GM21423 (cell line): ENCODE data around the gene BLNK.
"Not testable (repeated sequence)": the region's sequence is repeated elsewhere in the genome, so short reads cannot be mapped to it uniquely, and the experiment has no call there.

Experiments
- ATAC-seq: cut with Tn5 transposase; IDR thresholded peaks from one replicate; pipeline ENCODE4 v1.9.1; 2021; ENCODE audit warnings: mild to moderate bottlenecking, moderate library complexity; ENCODE audit not compliant: unreplicated experiment

Gene BLNK

GRCh38 chr10:96230527-96230926, 40.8 kb downstream of the BLNK start:
- no peak for ATAC-seq

DNA sequence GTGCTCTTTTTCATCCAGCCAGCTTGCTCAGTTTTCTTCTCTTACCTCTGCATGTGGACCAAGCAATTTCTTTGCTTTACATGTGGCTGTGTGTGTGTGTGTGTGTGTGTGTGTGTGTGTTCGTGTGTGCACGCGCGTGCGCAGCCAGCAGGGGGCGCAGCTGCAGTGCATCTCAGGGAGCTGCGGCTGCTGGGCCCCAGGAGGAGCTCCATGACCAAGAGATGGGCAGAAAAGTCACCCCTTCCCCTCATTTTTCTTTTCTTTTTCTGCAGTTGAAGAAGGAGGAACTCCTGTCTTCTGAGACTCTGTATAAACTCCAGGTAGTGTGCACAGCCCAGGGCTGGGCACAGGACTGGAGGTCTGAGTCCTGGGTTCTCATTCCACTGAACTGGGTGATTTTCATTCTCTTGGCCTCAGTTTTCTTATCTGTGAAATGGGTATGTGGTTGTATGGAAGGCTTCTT, 41.8 kb downstream of the BLNK start:
- no peak for ATAC-seq

GRCh38 chr10:96228408-96228994, 42.9 kb downstream of the BLNK start:
- ATAC-seq = no peak

DNA sequence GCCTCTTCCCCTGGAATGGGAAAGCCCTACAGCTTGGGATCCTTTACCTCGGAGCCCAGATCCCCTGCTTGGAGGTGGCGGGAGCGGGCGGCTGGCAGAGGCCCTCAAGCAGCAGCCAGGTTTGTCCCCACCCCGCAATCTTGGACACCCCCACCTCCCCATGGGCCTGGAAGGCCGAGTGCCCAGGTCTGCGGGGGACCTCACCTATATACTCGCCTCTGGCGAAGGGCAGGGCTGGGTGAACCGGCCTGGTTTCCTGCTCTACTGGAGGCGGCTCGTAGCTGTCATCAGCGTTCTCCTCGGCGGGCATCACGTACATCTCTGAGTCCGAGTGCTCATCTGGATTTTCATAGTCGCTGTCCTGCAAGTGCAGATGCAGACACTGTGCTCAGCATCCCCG, 44.2 kb downstream of the BLNK start:
- ATAC-seq = no peak

DNA sequence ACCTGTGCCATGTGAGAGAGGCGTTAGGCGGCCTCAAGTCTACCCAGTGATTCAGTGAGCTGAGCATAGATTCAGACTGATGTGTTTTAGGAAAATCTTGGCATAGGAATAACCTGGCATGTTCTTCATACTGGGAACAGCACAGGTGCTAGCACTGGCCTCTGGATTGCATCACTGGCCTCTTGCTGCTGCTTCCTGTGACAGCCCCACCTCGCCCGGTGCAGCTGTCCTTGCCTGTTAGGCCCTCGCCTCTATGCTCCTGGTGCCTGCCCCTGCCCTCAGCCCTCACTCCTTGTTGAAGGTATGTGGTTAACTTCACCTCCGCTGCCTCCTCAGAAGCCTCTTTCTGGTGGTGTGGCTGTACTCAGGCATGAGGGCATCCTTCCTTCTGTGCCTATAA, 46.2 kb downstream of the BLNK start:
- ATAC-seq = no peak

DNA sequence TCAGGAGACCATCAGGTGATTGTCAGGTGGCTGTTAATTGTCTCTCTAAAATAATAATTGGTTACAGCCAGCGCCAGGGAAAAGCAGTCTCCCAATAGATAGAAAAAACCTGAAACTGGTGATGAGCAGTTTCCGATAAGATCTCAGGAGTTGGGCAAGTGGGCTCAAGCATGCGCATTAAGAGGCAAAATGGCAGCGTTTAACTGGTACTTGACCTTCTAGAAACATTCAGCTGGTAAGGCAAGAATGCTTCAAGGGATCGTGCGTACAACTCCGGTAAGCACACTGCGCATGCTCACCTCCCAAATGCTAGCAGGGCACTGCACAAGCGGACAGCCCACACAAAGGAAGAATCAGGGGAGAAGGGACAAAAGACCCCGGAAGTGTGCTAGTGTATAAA, 48.5 kb downstream of the BLNK start:
- ATAC-seq = no peak

DNA sequence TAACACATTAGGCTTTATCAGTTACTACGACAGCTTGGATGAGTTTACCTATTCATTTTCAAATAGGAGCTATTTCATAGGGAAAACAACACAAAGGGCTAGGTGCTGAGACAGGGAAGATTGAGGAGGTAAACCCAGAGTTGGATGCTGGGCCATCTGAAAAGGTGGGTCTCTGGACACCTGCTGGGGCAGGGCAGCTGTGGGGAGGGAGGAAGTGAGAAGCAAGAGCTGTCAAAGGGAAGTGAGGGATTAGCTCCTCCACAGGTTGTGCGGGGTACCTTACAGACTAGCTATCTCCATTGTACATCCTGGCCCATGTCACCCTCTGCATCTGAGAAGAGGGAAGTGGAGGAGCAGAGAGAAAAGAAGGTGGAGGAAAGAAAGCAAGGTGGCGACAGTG, 48.9 kb downstream of the BLNK start:
- ATAC-seq = no peak

GRCh38 chr10:96218826-96219225, 52.5 kb downstream of the BLNK start:
- ATAC-seq = no peak

DNA sequence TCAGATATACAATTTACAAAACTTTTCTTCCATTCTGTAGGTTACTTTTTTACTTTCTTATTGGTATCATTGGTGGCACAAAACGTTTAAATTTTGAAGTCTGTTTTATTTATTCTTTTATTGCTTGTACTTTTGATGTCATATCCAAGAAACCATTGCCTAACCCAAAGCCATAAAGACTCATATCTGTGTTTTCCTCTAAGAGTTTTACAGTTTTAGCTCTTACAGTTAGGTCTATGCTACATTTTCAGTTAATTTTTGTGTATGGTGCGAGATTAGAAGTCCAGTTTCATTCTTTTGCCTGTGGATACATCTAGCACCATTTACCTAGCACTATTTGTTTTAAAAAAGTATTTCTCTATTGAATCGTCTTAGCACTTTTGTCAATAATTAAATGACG, 53.7 kb downstream of the BLNK start:
- ATAC-seq = no peak

DNA sequence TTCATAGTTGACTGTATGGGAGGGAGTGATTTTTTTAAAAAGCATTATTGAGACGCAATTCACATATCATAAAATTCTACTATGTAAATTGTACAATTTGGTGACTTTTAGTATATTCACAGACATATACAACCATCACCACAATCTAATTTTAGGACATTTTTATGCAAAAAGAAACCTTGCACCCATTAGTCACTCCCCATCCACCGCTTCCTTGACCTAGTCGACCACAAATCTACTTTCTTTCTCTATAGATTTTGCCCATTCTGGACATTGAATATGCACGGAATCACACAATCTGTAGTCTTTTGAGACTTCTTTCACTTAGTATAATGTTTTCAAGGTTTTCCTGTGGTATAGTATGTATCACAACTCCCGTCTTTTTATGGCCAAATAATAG, 54.6 kb downstream of the BLNK start:
- ATAC-seq = no peak

DNA sequence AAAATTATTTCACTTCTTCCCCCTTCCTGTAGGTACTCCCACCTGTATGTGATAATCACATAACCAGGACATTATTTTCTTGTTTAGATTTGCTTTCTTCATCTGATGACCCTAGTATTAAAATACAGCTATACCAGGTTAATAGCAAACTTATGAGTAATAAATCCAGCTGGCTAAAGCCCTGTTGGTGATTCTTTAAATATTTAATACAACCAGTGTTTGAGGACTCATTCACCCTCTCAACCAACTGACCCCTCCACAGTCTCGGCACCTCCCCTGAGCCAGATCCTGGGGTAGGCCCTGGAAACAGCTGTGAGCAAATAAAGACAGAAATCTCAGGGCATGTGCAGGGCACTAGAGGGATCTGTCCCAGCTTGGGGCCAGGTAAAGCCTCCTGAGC, 58.5 kb downstream of the BLNK start:
- ATAC-seq = no peak

DNA sequence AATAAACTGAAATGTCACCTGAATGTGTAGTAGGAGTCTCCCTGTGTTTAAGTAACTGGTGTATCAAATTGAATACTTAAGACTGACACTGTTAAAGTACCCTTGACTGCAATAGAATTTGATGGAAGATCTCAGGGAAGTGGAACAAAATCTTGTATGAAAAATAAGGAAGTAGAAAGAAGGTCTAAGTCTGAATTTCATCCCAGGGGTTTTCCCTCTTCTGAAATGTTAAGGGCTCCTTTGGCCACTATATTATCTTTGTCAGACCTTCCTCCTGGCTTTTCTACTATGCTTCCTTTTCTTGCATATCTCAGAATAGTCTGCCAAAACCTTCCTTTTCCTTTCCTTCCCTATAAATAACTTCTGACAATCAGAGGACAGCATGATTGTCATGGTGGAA, 59.6 kb downstream of the BLNK start:
- ATAC-seq = no peak

DNA sequence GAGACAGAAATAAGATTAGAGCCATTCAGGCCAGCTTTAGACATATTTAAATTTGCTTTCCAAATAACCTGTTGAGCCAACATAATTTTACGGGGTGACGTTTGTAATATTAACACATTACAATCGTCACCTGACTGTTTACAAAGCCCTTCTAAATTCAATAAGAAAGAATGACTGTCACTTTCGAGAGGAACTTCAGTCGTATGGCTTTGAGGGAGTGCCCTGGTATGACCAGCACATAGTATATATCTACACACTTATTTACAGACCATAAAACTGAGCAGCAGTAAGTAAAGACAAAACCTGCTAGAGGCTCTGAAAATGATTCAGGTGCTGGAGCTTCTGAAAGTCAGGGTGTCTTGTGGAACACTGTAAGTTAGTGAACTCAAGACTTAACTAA, 62.4 kb downstream of the BLNK start:
- no peak for ATAC-seq

GRCh38 chr10:96208271-96208670, 63.1 kb downstream of the BLNK start:
- peak; percentile 49 for ATAC-seq

- no peak for ATAC-seq
Observed at GRCh38 chr10:96205580-96205979, 65.8 kb downstream of the BLNK start.

GRCh38 chr10:96201525-96201924, 69.8 kb downstream of the BLNK start:
- no peak for ATAC-seq

DNA sequence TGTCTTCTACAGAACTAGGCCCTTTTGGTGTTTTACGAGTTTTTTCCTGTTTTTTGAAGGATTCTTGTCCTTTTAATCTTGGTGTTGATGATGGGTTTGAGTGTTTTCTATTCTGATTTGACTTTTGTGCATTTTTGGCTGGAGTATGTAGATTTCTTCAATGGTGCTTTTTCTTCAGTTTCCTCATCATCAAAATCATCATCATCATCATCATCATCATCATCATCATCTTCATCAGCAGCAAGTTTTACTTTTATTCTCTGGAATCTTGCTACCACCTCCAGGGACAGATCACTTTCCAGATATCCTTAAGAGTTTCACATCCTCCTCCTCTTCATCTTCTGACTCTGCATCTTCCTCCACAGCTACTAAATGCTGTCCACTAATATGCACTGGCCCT, 81.9 kb downstream of the BLNK start:
- ATAC-seq = not testable (repeated sequence)

GRCh38 chr10:96188916-96189315, 82.5 kb downstream of the BLNK start:
- ATAC-seq = no peak

DNA sequence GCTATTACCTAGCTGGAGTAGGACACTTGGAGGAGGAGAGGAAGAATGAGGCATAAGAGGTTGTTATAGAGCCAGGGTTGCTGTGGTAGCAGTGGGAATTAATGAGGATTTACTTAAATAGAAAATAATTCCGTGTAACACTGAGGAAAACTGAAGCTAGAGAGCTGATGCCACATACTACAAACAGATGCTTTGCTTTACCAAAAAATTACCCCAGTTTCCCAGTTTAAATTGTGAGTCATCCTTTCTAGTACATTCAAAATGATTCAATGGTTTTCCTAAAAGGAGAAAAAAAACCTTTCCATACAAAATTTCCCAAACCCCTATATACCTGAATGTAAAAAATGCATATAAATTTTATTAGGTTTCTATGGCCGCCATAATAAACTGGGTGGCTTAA, 82.9 kb downstream of the BLNK start:
- no peak for ATAC-seq

- ATAC-seq = no peak
Observed at GRCh38 chr10:96176985-96177384, 94.4 kb downstream of the BLNK start.

GRCh38 chr10:96172666-96173065, 98.7 kb downstream of the BLNK start:
- ATAC-seq = no peak

- ATAC-seq = no peak
Observed at GRCh38 chr10:96170230-96170629, 101.1 kb downstream of the BLNK start.

- no peak for ATAC-seq
Observed at GRCh38 chr10:96168546-96168945, 102.8 kb downstream of the BLNK start.
